Measurements from ENCODE around the gene NPHP4. TPM values are rescaled to one million over a fixed set of nuclear protein-coding genes. Genes with fewer than 3 reads are reported as not detected.

NPHP4 gene
- total RNA-seq, 1 experiment from 2014 or later, result 20.0 TPM

DNA sequence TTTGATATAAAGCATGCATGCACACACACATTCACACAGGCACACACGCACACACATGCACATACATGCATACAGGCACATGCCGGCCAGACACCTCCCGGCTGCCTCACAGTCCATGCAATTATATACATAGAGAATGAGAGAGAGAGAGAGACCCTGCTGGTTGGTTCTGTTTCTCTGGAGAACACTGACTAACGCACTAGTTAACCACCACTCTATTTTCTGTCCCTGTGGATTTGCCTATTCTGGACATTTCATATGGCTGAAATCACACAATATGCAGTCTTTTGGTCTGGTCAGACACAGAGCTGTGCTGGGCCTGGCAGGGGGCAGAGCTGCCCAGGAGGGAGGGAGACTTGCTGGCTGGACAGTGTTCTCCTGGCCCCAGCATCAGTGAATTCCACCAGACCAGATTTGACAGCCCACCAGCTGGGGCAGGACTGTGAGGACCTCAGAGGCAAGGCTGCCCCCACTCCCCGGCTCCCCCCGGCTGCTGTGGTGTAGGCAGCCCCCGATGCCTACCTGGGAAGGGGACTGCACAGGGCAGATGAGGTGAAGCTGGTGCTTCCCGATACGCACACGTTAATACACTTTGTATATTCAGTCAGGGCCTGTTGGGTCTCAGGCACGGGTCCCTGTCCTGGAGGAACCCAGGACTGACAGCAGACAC lies 152.2 kb downstream of the NPHP4 start:
- no peaks in the 10 kb centered on the region for H3K79me2 ChIP-seq (ENCODE audit: insufficient read depth, low read length)
- H3K27me3 ChIP-seq (ENCODE audit: insufficient read depth, low read length), result peaks cover 18% of the 10 kb centered on the region; the same call in 1 of the 2 replicates
- no peak for ATAC-seq
- H2AFZ ChIP-seq (ENCODE audit: low read depth, low read length, poor library complexity, severe bottlenecking), result no peak overlapping the region
- no peaks in the 10 kb centered on the region for H3K9me2 ChIP-seq (ENCODE audit: insufficient read depth)
- H3K4me1 ChIP-seq (ENCODE audit: control insufficient read depth in 1 of 2, insufficient read depth in 2 of 2, low read length in 2 of 2), result no peaks in the 10 kb centered on the region
- no peaks in the 10 kb centered on the region for H3K36me3 ChIP-seq (ENCODE audit: control insufficient read depth in 1 of 2, insufficient read depth in 2 of 2, low read length in 2 of 2)
- TF ChIP-seq SIN3A (IDR thresholded peaks at IDR 0.05; ENCODE audit: low read depth), result no peak
- TF ChIP-seq RAD21 (IDR thresholded peaks at IDR 0.05; ENCODE audit: low read depth), result no peak
- no peak for TF ChIP-seq ZBTB33 (IDR thresholded peaks at IDR 0.05; ENCODE audit: extremely low read depth, insufficient replicate concordance, low read length)
- no peak for TF ChIP-seq POLR2A (IDR thresholded peaks at IDR 0.05; ENCODE audit: borderline replicate concordance, extremely low read depth, insufficient read depth, insufficient read length)
- TF ChIP-seq SP1 (IDR thresholded peaks at IDR 0.05; ENCODE audit: low read depth), result no peak
- no peak for TF ChIP-seq ELF1 (IDR thresholded peaks at IDR 0.05; ENCODE audit: borderline replicate concordance, low read depth)
- TF ChIP-seq CEBPB (IDR thresholded peaks at IDR 0.05; ENCODE audit: low read depth), result no peak
- TF ChIP-seq, protein P1, sequence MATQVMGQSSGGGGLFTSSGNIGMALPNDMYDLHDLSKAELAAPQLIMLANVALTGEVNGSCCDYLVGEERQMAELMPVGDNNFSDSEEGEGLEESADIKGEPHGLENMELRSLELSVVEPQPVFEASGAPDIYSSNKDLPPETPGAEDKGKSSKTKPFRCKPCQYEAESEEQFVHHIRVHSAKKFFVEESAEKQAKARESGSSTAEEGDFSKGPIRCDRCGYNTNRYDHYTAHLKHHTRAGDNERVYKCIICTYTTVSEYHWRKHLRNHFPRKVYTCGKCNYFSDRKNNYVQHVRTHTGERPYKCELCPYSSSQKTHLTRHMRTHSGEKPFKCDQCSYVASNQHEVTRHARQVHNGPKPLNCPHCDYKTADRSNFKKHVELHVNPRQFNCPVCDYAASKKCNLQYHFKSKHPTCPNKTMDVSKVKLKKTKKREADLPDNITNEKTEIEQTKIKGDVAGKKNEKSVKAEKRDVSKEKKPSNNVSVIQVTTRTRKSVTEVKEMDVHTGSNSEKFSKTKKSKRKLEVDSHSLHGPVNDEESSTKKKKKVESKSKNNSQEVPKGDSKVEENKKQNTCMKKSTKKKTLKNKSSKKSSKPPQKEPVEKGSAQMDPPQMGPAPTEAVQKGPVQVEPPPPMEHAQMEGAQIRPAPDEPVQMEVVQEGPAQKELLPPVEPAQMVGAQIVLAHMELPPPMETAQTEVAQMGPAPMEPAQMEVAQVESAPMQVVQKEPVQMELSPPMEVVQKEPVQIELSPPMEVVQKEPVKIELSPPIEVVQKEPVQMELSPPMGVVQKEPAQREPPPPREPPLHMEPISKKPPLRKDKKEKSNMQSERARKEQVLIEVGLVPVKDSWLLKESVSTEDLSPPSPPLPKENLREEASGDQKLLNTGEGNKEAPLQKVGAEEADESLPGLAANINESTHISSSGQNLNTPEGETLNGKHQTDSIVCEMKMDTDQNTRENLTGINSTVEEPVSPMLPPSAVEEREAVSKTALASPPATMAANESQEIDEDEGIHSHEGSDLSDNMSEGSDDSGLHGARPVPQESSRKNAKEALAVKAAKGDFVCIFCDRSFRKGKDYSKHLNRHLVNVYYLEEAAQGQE (IDR thresholded peaks at IDR 0.05; ENCODE audit: low read depth), result no peak
- no peak for TF ChIP-seq EGR1 (IDR thresholded peaks at IDR 0.05; ENCODE audit: low read depth)
- no peak for TF ChIP-seq YY1 (IDR thresholded peaks at IDR 0.05; ENCODE audit: extremely low read depth, insufficient replicate concordance, low read depth, low read length)
- no peak for TF ChIP-seq TCF7L2 (IDR thresholded peaks at IDR 0.05; ENCODE audit: borderline replicate concordance, extremely low read depth, insufficient read depth, insufficient read length)
- no peak for TF ChIP-seq EZH2 (IDR thresholded peaks at IDR 0.05)
- no peak for TF ChIP-seq ZNF274 (IDR thresholded peaks at IDR 0.05; ENCODE audit: low read depth, low read length)
- no peaks in the 10 kb centered on the region for H4K20me1 ChIP-seq (ENCODE audit: insufficient read depth)
- no TSS peak for BruUV-seq (replicated peaks)
- intact Hi-C loops (cut with micrococcal nuclease), result loop anchor here (10.0 kb wide), 1 partner anchor 195 kb away; no protein-coding TSS in a partner anchor
- H3K4me3 ChIP-seq (replicated peaks in 1 of 2; ENCODE audit: low read depth in 1 of 2, low read length in 2 of 2), result no peak overlapping the region
- H3K4me2 ChIP-seq (ENCODE audit: low read length), result no peak overlapping the region
- ChIA-PET CTCF (no interaction called here), POLR2A (no interaction called here), RAD21 (ENCODE audit: low non-redundant PET in 1 of 2, low total read pairs in 2 of 2, uncharacterized antibody in 2 of 2, unreplicated experiment in 2 of 2) (no interaction called here)
- H3K27ac ChIP-seq (ENCODE audit: low read depth, low read length), result no peak overlapping the region
- no peak overlapping the region for H3K9ac ChIP-seq (ENCODE audit: low read length)
- no peaks in the 10 kb centered on the region for H3K9me3 ChIP-seq (ENCODE audit: control insufficient read depth in 1 of 2, insufficient read depth in 1 of 2, low read depth in 1 of 2, low read length in 2 of 2)
- no peak for DNase-seq (ENCODE audit: low read depth, low spot score)
